HEK293 (cell line): Measurements from ENCODE around the gene CSRP1.

Source experiments
- CTCF ChIA-PET: fragments of 350-600 bp; formaldehyde crosslinking; extraction: SDS; loops from one replicate; lab custom pipeline; 2021; ENCODE audit warnings: antibody characterized with exemption; lab: Yijun Ruan, JAX
- POLR2A ChIA-PET: fragments of 300-600 bp; formaldehyde crosslinking; extraction: SDS; loops from one replicate; lab custom pipeline; 2020; ENCODE audit warnings: antibody characterized with exemption, inconsistent platforms; lab: Yijun Ruan, JAX
- H3K27ac ChIP-seq: fragments of 200-500 bp; sonication (Bioruptor generic); 2 replicates; pipeline ENCODE4 v1.5.1; 2014; ENCODE audit warnings: low read depth, low read length, control low read depth, inconsistent platforms; ENCODE audit errors: extremely low read depth
- H3K36me3 ChIP-seq, 2 experiments: fragments of 200-500 bp in 1 of 2; sonication (Bioruptor generic) in 1 of 2; 1 replicate in 1 of 2; 2 replicates in 1 of 2; pipeline ENCODE4 v1.5.1; 2014 to 2017; ENCODE audit warnings: inconsistent platforms in 2 of 2, low read length in 2 of 2; ENCODE audit not compliant: control insufficient read depth in 2 of 2, insufficient read depth in 1 of 2
- H3K4me1 ChIP-seq: fragments of 200-500 bp; sonication (Bioruptor generic); 2 replicates; pipeline ENCODE4 v1.5.1; 2014; ENCODE audit warnings: mild to moderate bottlenecking, low read length, inconsistent platforms; ENCODE audit not compliant: control insufficient read depth, insufficient read depth
- H3K4me3 ChIP-seq: 2 replicates; pipeline ENCODE4 v1.5.1; 2011; ENCODE audit warnings: low read depth, mild to moderate bottlenecking, control low read depth, low read length, moderate library complexity
- H3K9me3 ChIP-seq: fragments of 200-500 bp; sonication (Bioruptor generic); 2 replicates; pipeline ENCODE4 v1.5.1; 2014; ENCODE audit warnings: low read depth, low read length, inconsistent platforms; ENCODE audit not compliant: control insufficient read depth, insufficient read depth
- EGR2 ChIP-seq: fragments of 450-650 bp; formaldehyde crosslinking; IDR thresholded peaks from 2 replicates; pipeline ENCODE4 v1.5.1; 2016; ENCODE audit warnings: low read depth, missing biosample characterization, missing genetic modification characterization
- KLF17 ChIP-seq: fragments of 450-650 bp; formaldehyde crosslinking; IDR thresholded peaks from 2 replicates; pipeline ENCODE4 v1.5.1; 2016; ENCODE audit warnings: missing biosample characterization, missing genetic modification characterization
- KLF8 ChIP-seq: fragments of 450-650 bp; formaldehyde crosslinking; IDR thresholded peaks from 2 replicates; pipeline ENCODE4 v1.5.1; 2016; ENCODE audit warnings: missing biosample characterization, missing genetic modification characterization
- PRDM1 ChIP-seq: fragments of 450-650 bp; formaldehyde crosslinking; IDR thresholded peaks from 2 replicates; pipeline ENCODE4; 2016; ENCODE audit warnings: missing biosample characterization, missing genetic modification characterization
- TCF7L2 ChIP-seq: IDR thresholded peaks from 2 replicates; pipeline ENCODE4 v1.6.1; 2011; ENCODE audit warnings: low read depth, mild to moderate bottlenecking, inconsistent platforms, low read length, moderate library complexity, borderline replicate concordance
- YY1 ChIP-seq: fragments of 450-650 bp; formaldehyde crosslinking; IDR thresholded peaks from 2 replicates; pipeline ENCODE4 v1.5.1; 2018; ENCODE audit warnings: missing biosample characterization, missing genetic modification characterization
- ZBTB44 ChIP-seq: fragments of 450-650 bp; IDR thresholded peaks from 2 replicates; pipeline ENCODE4 v1.5.1; 2018; ENCODE audit warnings: missing biosample characterization, mild to moderate bottlenecking, missing genetic modification characterization
- ZNF146 ChIP-seq: fragments of 450-650 bp; formaldehyde crosslinking; IDR thresholded peaks from 2 replicates; pipeline ENCODE4 v1.5.1; 2016; ENCODE audit warnings: missing biosample characterization, missing genetic modification characterization
- ZNF18 ChIP-seq: fragments of 450-650 bp; formaldehyde crosslinking; IDR thresholded peaks from 2 replicates; pipeline ENCODE4 v1.5.1; 2016; ENCODE audit warnings: missing biosample characterization, missing genetic modification characterization
- ZNF211 ChIP-seq: fragments of 450-650 bp; formaldehyde crosslinking; IDR thresholded peaks from 2 replicates; pipeline ENCODE4 v1.5.1; 2016; ENCODE audit warnings: low read depth, missing biosample characterization, missing genetic modification characterization
- ZNF26 ChIP-seq: fragments of 450-650 bp; formaldehyde crosslinking; IDR thresholded peaks from 2 replicates; pipeline ENCODE4 v1.5.1; 2016; ENCODE audit warnings: missing biosample characterization, missing genetic modification characterization
- ZNF274 ChIP-seq, 2 experiments: fragments of 200-500 bp in 1 of 2; fragments of 450-650 bp in 1 of 2; sonication (Bioruptor generic) in 1 of 2; formaldehyde crosslinking in 1 of 2; IDR thresholded peaks; 2 replicates each; pipeline versions ENCODE4 v1.5.1 to v1.6.1; 2014 to 2016; ENCODE audit warnings: borderline replicate concordance in 1 of 2, inconsistent platforms in 1 of 2, low read length in 1 of 2, missing biosample characterization in 1 of 2, missing genetic modification characterization in 1 of 2
- ZNF366 ChIP-seq: fragments of 450-650 bp; formaldehyde crosslinking; conservative IDR thresholded peaks from 2 replicates; pipeline ENCODE4 v1.5.1; 2016; ENCODE audit warnings: missing biosample characterization, missing genetic modification characterization
- ZNF449 ChIP-seq: fragments of 450-650 bp; formaldehyde crosslinking; IDR thresholded peaks from 2 replicates; pipeline ENCODE4 v1.5.1; 2017; ENCODE audit warnings: missing biosample characterization, mild to moderate bottlenecking, missing genetic modification characterization, moderate library complexity
- ZNF645 ChIP-seq: fragments of 450-650 bp; formaldehyde crosslinking; IDR thresholded peaks from 2 replicates; pipeline ENCODE4; 2016; ENCODE audit warnings: missing biosample characterization, missing genetic modification characterization
- ZSCAN16 ChIP-seq: fragments of 450-650 bp; formaldehyde crosslinking; IDR thresholded peaks from 2 replicates; pipeline ENCODE4 v1.5.1; 2016; ENCODE audit warnings: missing biosample characterization, missing genetic modification characterization

The CSRP1 gene

GRCh38 chr1:201543871-201544642 is 37.1 kb upstream of the CSRP1 start:
- TF ChIP-seq PRDM1 (tag by site-specific recombination) = no peak
- no peak for TF ChIP-seq ZNF211
- TF ChIP-seq ZNF18 = no peak
- no peak for TF ChIP-seq YY1
- no peak for TF ChIP-seq ZSCAN16 (tag by site-specific recombination)
- TF ChIP-seq EGR2 = no peak
- no peak for TF ChIP-seq TCF7L2
- TF ChIP-seq ZBTB44 (tag by site-specific recombination) = no peak
- TF ChIP-seq ZNF26 (tag by site-specific recombination) = no peak
- Histone ChIP-seq H3K4me3 (no peak overlapping the region), H3K9me3 (no peaks in the 10 kb centered on the region), H3K36me3 (no peaks in the 10 kb centered on the region), H3K4me1 (no peaks in the 10 kb centered on the region), H3K27ac (no peak overlapping the region)
- POLR2A ChIA-PET = no interaction called here
- CTCF ChIA-PET = interaction anchor here (0.8 to 1.9 kb wide), 7 partner anchors 11 to 249 kb away, joined by 3 to 6 read pairs (median 5); no protein-coding TSS in a partner anchor

- ChIA-PET CTCF (interaction anchor here (0.6 to 1.4 kb wide), 4 partner anchors 11 to 846 kb away, joined by 3 to 6 read pairs (median 4); no protein-coding TSS in a partner anchor), POLR2A (no interaction called here)
These were observed 35.5 kb upstream of the CSRP1 start for GRCh38 chr1:201542309-201543035.

More at GRCh38 chr1:201542309-201543035, 35.5 kb upstream of the CSRP1 start:
- Histone ChIP-seq H3K4me1 (no peaks in the 10 kb centered on the region), H3K36me3 (no peaks in the 10 kb centered on the region), H3K4me3 (no peak overlapping the region), H3K27ac (no peak overlapping the region), H3K9me3 (no peaks in the 10 kb centered on the region)
- no peak for TF ChIP-seq ZNF146
- no peak for TF ChIP-seq ZNF211
- TF ChIP-seq ZNF366 (tag by site-specific recombination) = no peak
- TF ChIP-seq ZNF645 (tag by site-specific recombination) = no peak
- TF ChIP-seq ZNF274 (IDR thresholded peaks at IDR 0.05; ENCODE audit: low read length) = no peak
- TF ChIP-seq ZNF274 (tag by site-specific recombination; IDR thresholded peaks at IDR 0.05; ENCODE audit: borderline replicate concordance) = no peak
- TF ChIP-seq KLF17 (tag by site-specific recombination) = no peak
- TF ChIP-seq KLF8 = no peak
- no peak for TF ChIP-seq EGR2
- no peak for TF ChIP-seq ZNF449 (tag by site-specific recombination)
